Endothelial cell of umbilical vein (primary cell): Measurements from ENCODE around the gene VSIR.

ENCODE experiments used
- CTCF ChIP-seq, 2 donors: IDR thresholded peaks; 1 replicate in 1 of 2; 2 replicates in 1 of 2; pipeline ENCODE4 v1.5.1; 2011; ENCODE audit warnings: low read length in 2 of 2, mild to moderate bottlenecking in 2 of 2, moderate library complexity in 2 of 2, control low read depth in 1 of 2, inconsistent platforms in 1 of 2, low read depth in 1 of 2; ENCODE audit not compliant: insufficient read depth in 1 of 2; ENCODE audit errors: extremely low read depth in 1 of 2
- EZH2 ChIP-seq: IDR thresholded peaks from 2 replicates; pipeline ENCODE4 v1.6.1; 2012; ENCODE audit warnings: borderline replicate concordance, low read depth, mild to moderate bottlenecking, moderate library complexity, low read length, inconsistent platforms; ENCODE audit not compliant: severe bottlenecking
- FOS ChIP-seq: IDR thresholded peaks from 2 replicates; pipeline ENCODE4 v1.6.1; 2011; ENCODE audit warnings: mild to moderate bottlenecking, low read length, moderate library complexity, borderline replicate concordance; ENCODE audit not compliant: insufficient read depth
- MAX ChIP-seq: IDR thresholded peaks from 2 replicates; pipeline ENCODE4 v1.6.1; 2011; ENCODE audit not compliant: insufficient read depth, insufficient read length
- POLR2A ChIP-seq: IDR thresholded peaks from 2 replicates; pipeline ENCODE4 v1.6.1; 2012; ENCODE audit warnings: low read depth, mild to moderate bottlenecking, control low read depth, low read length
- POLR2AphosphoS5 ChIP-seq: IDR thresholded peaks from 2 replicates; pipeline ENCODE4 v1.6.1; 2012; ENCODE audit warnings: low read depth, mild to moderate bottlenecking, control low read depth, low read length, moderate library complexity; ENCODE audit not compliant: insufficient read depth

GRCh38 chr10:71783917-71784678 is 10.8 kb upstream of the VSIR start:
- TF ChIP-seq POLR2A = no peak
- TF ChIP-seq CTCF (IDR thresholded peaks at IDR 0.05; ENCODE audit: extremely low read depth in 1 of 2, insufficient read depth in 1 of 2, low read depth in 1 of 2, low read length in 2 of 2) = no peak
- no peak for TF ChIP-seq POLR2AphosphoS5
- TF ChIP-seq EZH2 = no peak
- TF ChIP-seq MAX = no peak
- no peak for TF ChIP-seq FOS
